Mesothelial cell of epicardium (in vitro differentiated cells): Measurements from ENCODE around the gene TMSB10. TPM values are rescaled to one million over a fixed set of nuclear protein-coding genes. Genes with fewer than 3 reads are reported as not detected.

ENCODE experiments used
- DNase-seq, 2 experiments: peaks; one replicate each; pipeline ENCODE4 v3.0.0; 2021; ENCODE audit warnings: low spot score in 2 of 2; ENCODE audit not compliant: unreplicated experiment in 2 of 2
- H3K27ac Mint-ChIP-seq: 2 replicates; pipeline ENCODE4 v1.8.0; 2021; ENCODE audit warnings: mixed read lengths
- H3K27me3 Mint-ChIP-seq: 2 replicates; pipeline ENCODE4 v1.8.0; 2021; ENCODE audit warnings: low read depth, mixed read lengths
- H3K36me3 Mint-ChIP-seq: 2 replicates; pipeline ENCODE4 v1.8.0; 2021; ENCODE audit warnings: mixed read lengths
- H3K4me1 Mint-ChIP-seq: 2 replicates; pipeline ENCODE4 v1.8.0; 2021; ENCODE audit warnings: mixed read lengths
- H3K4me3 Mint-ChIP-seq: 2 replicates; pipeline ENCODE4 v1.8.0; 2021; ENCODE audit warnings: mild to moderate bottlenecking, moderate library complexity, mixed read lengths
- H3K9me3 Mint-ChIP-seq: 2 replicates; pipeline ENCODE4 v1.8.0; 2021; ENCODE audit warnings: mixed read lengths
- CTCF ChIP-seq: fragments of 200-600 bp; sonication (generic); IDR thresholded peaks from one replicate; pipeline ENCODE4 v1.5.0; 2021; ENCODE audit warnings: antibody characterized with exemption; ENCODE audit not compliant: unreplicated experiment
- total RNA-seq: library from RNA; stranded (reverse); gene quantifications from 3 replicates; pipeline ENCODE4 v1.2.1, GENCODE V29; 2021

The TMSB10 gene
- total RNA-seq, 1 donor from 2014 or later = 1,289 TPM

DNA sequence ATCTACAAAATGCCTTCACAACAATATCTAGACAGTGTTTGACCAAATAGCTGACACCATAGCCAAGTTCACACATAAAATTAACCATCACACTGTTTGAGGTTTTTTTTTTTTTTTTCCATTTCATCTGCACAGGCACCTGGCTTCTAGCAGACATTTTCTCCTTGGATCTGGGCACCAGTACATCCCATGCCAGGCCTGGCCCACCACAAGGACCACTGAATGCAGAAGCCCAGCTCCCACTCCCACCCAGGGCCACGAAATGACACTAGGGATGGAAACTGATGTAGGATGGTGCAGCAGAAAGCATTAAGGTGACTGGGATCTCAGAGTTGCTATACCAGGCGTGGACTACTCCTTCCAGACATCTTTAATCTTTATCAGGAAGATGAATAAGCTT lies 13.0 kb downstream of the TMSB10 start:
- Mint-ChIP-seq H3K27me3 (no peaks in the 10 kb centered on the region), H3K9me3 (no peaks in the 10 kb centered on the region), H3K4me3 (no peak overlapping the region), H3K4me1 (peaks cover 12% of the 10 kb centered on the region), H3K36me3 (peaks cover 2% of the 10 kb centered on the region), H3K27ac (no peak overlapping the region)
- no peak for TF ChIP-seq CTCF
- no peak for DNase-seq

DNA sequence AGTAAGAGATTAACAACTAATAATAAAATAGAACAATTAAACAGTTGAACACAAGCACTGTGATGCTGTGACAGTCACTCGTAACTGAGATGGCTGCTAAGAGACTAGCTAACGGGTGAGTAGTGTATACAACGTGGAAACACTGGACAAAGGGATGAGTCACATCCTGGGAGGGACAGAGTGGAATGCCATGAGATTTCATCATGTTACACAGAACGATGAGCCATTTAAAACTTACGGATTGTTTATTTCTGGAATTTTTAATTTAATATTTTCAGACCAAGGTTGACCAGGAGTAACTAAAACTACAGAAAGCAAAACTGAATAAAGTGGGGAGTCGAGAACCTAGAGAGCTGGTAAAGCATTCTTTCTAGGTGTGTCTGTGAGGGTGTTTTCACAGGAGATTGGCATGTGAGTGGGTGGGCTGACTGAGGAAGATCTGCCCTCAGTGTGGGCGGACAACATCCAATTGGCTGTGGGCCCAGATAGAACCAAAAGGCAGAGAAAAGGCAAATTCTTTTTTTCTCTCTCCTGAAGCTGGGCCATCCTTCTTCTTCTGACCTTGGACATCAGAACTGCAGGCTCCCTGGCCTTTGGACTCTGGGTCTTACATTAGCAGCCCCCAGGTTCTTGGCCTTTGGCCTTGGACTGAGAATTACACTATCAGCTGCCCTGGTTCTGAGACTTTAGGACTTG lies 14.6 kb downstream of the TMSB10 start:
- TF ChIP-seq CTCF = no peak
- peak overlapping the region; percentile 2 for H3K4me3 Mint-ChIP-seq
- H3K9me3 Mint-ChIP-seq = no peaks in the 10 kb centered on the region
- DNase-seq = no peak
- H3K27ac Mint-ChIP-seq = peak overlapping the region; percentile 61
- no peaks in the 10 kb centered on the region for H3K27me3 Mint-ChIP-seq
- peaks cover 12% of the 10 kb centered on the region for H3K4me1 Mint-ChIP-seq
- H3K36me3 Mint-ChIP-seq = no peaks in the 10 kb centered on the region

DNA sequence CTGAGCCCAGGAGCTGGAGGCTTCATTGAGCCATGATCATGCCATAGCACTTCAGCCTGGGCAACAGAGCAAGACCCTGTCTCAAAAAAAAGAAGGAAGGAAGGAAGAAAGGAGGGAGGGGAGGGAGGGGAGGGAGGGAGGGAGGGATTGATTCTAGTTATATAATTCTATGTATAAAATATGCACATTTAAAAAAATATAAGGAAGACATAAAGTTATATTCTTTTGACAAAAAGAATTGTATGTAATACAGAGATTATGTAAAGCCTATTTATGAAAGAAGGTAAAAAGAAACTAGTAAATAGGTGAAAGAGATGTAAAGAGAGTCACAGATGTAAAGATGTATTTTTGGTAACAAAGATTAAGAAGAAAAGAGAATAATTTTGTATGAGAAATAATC lies 17.6 kb downstream of the TMSB10 start:
- no peak overlapping the region for H3K4me3 Mint-ChIP-seq

GRCh38 chr2:84924173-84925106 lies 19.0 kb downstream of the TMSB10 start:
- no peak overlapping the region for H3K27ac Mint-ChIP-seq
- H3K4me3 Mint-ChIP-seq = no peak overlapping the region
- peaks cover 4% of the 10 kb centered on the region for H3K27me3 Mint-ChIP-seq
- no peaks in the 10 kb centered on the region for H3K9me3 Mint-ChIP-seq
- no peak for DNase-seq
- H3K4me1 Mint-ChIP-seq = peaks cover 23% of the 10 kb centered on the region
- H3K36me3 Mint-ChIP-seq = no peaks in the 10 kb centered on the region
- TF ChIP-seq CTCF = no peak

More for the DNA sequence above, 17.6 kb downstream of the TMSB10 start:
- no peaks in the 10 kb centered on the region for H3K9me3 Mint-ChIP-seq
- no peaks in the 10 kb centered on the region for H3K36me3 Mint-ChIP-seq
- H3K27me3 Mint-ChIP-seq = peaks cover 4% of the 10 kb centered on the region
- DNase-seq = no peak
- H3K27ac Mint-ChIP-seq = no peak overlapping the region
- peaks cover 24% of the 10 kb centered on the region for H3K4me1 Mint-ChIP-seq
- no peak for TF ChIP-seq CTCF

- no peak for TF ChIP-seq CTCF
- Mint-ChIP-seq H3K27ac (no peak overlapping the region), H3K36me3 (no peaks in the 10 kb centered on the region), H3K27me3 (peaks cover 4% of the 10 kb centered on the region), H3K9me3 (no peaks in the 10 kb centered on the region), H3K4me3 (no peak overlapping the region), H3K4me1 (peaks cover 14% of the 10 kb centered on the region)
- DNase-seq = no peak
Measured at GRCh38 chr2:84925336-84925723, 19.9 kb downstream of the TMSB10 start.
